ENCODE measurements around the gene PAQR9. TPM values are rescaled to one million over a fixed set of nuclear protein-coding genes. Genes with fewer than 3 reads are reported as not detected.
A peak's percentile ranks its signal among the peaks of the same experiment; 100 is the strongest.

PAQR9 gene
- total RNA-seq, 1 donor, result not detected

- no peak overlapping the region for H3K4me3 ChIP-seq (ENCODE audit: low read depth, low read length)
- DNase-seq (ENCODE audit: low read depth), result no peak
- TF ChIP-seq CTCF (IDR thresholded peaks at IDR 0.05; ENCODE audit: insufficient read depth, low read depth, low read length), result no peak
Observed at GRCh38 chr3:142935963-142936362, 27.5 kb downstream of the PAQR9 start.

- H3K4me3 ChIP-seq (ENCODE audit: low read depth, low read length), result no peak overlapping the region
- no peak for DNase-seq (ENCODE audit: low read depth)
- TF ChIP-seq CTCF (IDR thresholded peaks at IDR 0.05; ENCODE audit: insufficient read depth, low read depth, low read length), result no peak
Observed at GRCh38 chr3:142934887-142935269, 28.6 kb downstream of the PAQR9 start.

- TF ChIP-seq CTCF (IDR thresholded peaks at IDR 0.05; ENCODE audit: insufficient read depth, low read depth, low read length), result no peak
- no peak for DNase-seq (ENCODE audit: low read depth)
- H3K4me3 ChIP-seq (ENCODE audit: low read depth, low read length), result no peak overlapping the region
Observed at GRCh38 chr3:142934128-142934886, 29.2 kb downstream of the PAQR9 start.

DNA sequence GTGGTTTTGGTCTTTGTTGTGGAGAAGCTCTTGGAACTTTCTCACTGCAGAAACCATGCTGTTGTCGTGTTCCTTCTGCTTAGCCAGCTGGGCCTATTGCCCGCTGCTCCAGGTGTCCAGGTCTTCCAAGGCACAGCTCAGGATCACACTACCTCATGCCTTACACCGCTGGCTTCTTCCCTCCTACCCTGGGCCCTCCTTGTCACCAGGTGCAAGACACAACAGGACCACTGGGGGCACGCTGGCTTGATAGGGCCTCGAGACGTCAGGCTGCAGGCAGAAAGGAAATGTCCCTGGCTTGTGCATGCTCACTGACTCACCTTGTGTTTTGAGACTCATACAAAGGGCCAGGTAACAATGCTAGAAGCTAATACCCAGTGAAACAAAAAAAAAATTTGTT lies 32.3 kb downstream of the PAQR9 start:
- peak; percentile 19 for TF ChIP-seq CTCF (IDR thresholded peaks at IDR 0.05; ENCODE audit: insufficient read depth, low read depth, low read length)
- DNase-seq (ENCODE audit: low read depth), result no peak
- no peak overlapping the region for H3K4me3 ChIP-seq (ENCODE audit: low read depth, low read length)

DNA sequence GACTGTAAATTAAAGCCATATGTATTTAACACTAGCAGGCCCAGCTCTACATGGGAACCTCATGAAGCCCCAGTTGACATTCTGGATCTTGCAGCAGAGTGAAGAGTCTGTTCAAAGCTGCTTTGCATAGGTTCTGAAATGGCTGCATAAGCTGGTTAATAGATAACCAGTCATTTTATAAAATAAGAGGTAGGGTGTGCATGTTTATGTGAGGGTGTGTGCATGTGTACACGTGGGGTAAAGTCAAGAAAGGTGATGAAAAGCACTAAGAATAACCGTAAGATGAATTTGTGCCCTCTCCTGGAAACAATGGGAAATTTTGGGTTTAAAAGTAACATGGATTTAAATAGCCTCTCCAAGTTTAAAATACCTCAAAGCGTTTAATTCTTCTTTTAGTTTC lies 33.0 kb downstream of the PAQR9 start:
- no peak for DNase-seq (ENCODE audit: low read depth)
- no peak overlapping the region for H3K4me3 ChIP-seq (ENCODE audit: low read depth, low read length)
- no peak for TF ChIP-seq CTCF (IDR thresholded peaks at IDR 0.05; ENCODE audit: insufficient read depth, low read depth, low read length)

DNA sequence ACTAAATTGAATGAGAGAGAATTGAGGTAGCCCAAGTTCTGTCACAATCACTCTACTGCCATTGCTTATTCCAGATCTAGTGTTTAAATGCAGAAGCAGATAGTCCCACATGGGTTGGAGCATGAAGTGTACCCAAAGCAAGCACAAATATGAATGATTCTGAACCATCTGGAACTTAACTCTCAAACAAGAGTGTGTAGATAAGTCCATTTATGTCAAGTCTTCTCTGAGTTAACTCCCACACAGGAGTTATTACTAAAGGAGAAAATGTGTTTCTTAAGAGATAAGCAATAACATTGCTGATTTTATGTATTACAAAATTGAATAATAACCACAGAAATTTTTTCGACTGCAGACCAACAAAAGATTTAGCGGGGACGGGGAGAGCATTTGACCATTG lies 33.6 kb downstream of the PAQR9 start:
- TF ChIP-seq CTCF (IDR thresholded peaks at IDR 0.05; ENCODE audit: insufficient read depth, low read depth, low read length), result no peak
- no peak overlapping the region for H3K4me3 ChIP-seq (ENCODE audit: low read depth, low read length)
- DNase-seq (ENCODE audit: low read depth), result no peak

DNA sequence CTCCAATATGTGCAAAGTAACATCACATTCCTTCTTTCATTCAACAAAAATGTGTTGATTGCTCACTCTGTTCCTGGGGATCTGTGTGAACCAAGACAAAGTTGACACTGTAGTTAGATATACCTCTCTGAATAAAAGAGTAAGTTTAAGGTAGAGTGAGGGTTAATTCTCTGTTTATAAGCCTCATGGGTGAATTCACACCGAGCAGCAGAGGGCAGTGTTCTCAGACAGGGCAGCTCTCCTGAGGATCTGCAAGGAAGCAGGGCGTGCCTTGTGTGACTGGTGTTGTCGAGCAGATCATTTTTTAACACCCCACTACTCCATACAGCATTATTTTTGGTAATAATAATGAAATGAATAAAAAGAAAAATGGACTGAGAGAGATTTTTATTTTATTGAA lies 34.4 kb downstream of the PAQR9 start:
- TF ChIP-seq CTCF (IDR thresholded peaks at IDR 0.05; ENCODE audit: insufficient read depth, low read depth, low read length), result peak; percentile 39
- DNase-seq (ENCODE audit: low read depth), result peak; percentile 31
- no peak overlapping the region for H3K4me3 ChIP-seq (ENCODE audit: low read depth, low read length)

All from fibroblast of villous mesenchyme (primary cell).